ENCODE measurements around the gene HSDL2.

DNA sequence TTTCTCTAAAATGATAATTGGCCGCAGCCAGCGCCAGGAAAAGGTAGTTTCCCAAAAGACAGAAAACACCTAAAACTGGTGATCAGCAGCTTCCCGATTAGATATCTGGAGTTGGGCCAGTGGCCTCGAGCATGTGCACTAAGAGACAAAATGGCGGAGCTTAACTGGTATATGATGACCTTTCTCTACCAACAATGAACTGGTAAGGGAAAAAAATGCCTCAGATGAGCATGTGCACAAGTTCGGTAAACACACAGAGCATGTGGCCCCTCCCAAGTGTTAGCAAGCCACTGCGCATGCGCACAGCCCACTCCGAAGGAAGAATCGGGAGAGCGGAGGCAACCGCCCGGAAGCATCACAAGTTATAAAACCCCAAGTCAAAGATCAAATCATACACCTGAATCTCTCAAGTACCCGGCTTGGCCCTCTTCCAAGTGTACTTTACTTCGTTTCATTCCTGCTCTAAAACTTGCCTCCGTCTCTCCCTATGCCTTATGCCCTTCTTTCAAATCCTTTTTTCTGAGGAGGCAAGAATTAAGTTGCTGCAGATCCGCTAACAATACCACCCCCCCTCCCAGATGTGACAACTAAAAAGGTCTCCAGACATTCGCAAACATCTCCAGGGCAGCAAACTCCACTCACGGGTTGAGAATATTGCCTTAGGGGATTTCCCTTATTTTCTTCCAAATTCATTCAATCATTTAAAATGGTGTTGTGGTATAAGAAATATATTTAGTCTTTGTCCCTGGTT lies 31.5 kb upstream of the HSDL2 start:
- TF ChIP-seq, protein P1, sequence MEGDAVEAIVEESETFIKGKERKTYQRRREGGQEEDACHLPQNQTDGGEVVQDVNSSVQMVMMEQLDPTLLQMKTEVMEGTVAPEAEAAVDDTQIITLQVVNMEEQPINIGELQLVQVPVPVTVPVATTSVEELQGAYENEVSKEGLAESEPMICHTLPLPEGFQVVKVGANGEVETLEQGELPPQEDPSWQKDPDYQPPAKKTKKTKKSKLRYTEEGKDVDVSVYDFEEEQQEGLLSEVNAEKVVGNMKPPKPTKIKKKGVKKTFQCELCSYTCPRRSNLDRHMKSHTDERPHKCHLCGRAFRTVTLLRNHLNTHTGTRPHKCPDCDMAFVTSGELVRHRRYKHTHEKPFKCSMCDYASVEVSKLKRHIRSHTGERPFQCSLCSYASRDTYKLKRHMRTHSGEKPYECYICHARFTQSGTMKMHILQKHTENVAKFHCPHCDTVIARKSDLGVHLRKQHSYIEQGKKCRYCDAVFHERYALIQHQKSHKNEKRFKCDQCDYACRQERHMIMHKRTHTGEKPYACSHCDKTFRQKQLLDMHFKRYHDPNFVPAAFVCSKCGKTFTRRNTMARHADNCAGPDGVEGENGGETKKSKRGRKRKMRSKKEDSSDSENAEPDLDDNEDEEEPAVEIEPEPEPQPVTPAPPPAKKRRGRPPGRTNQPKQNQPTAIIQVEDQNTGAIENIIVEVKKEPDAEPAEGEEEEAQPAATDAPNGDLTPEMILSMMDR (IDR thresholded peaks at IDR 0.05; ENCODE audit: low read length), result no peak
- TF ChIP-seq EZH2 (IDR thresholded peaks at IDR 0.05; ENCODE audit: borderline replicate concordance, low read length), result no peak
